Measurements from ENCODE around the gene INSR.

The INSR gene

DNA sequence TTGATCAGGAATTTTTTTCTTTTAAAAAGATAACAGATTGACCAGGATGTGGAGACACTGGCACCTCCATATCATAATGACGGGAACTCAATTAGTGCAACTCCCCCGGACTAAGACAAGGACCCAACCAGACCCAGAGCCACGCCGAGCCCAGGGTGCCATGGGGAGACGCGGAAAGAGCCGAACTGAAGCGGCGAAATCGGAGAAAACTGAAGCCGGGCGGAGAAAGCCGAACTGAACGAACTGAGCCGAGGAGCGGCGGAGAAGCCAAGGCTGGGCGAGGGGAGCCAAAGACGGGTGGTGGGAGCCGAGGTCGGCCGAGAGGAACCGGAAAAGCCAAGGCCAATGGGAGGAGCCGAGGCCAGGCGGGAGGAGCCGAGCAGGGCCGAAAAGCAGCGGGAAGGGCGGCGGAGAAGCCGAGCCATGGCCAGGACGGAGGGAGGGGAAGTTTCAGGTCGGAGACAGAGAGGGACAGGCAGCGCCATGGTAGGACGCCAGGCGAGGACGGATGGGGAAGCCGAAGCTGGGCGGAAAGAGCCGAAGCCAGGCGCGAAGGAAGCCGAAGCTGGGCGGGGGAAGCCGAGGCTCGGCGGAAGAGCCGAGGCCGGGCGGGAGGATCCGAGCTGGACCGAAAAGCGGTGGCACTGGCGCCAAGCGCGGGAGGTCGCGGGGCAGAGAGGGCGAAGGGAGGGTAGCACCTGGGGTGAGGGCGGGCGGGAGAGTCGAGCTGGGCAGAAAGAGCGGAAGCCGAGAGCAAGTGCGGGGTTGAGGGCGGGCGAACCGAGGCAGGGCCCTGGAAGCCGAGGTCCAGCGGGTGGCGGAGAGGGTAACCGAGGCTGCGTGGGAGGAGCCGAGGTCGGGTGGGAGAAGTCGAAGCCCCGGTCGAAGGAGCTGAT, 195.3 kb downstream of the INSR start:
- DNase-seq (ENCODE audit: low spot score) = peak; percentile 89

- DNase-seq (ENCODE audit: low spot score) = no peak
These were observed 196.1 kb downstream of the INSR start for GRCh38 chr19:7098096-7098495.

DNA sequence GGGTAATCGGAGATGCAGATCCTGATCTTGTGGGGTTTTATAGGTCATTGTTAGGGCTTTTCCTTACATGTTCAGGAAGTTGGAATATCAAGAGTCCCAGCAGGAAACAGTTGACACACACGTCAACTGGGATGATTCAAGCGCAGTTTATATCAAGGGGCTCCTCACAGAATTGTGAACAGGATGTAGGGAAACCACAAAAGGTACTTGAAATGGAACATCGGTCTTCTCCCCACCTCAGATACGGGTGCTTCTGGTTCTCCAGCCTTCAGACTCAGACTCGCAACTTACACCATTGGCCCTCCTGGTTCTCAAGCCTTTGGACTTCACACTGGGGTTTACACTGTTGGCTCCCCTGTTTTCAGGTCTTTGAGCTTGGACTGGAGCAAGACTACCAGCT, 205.2 kb downstream of the INSR start:
- no peak for DNase-seq (ENCODE audit: low spot score)

GRCh38 chr19:7083076-7083956, 210.9 kb downstream of the INSR start:
- no peak for DNase-seq (ENCODE audit: low spot score)

DNA sequence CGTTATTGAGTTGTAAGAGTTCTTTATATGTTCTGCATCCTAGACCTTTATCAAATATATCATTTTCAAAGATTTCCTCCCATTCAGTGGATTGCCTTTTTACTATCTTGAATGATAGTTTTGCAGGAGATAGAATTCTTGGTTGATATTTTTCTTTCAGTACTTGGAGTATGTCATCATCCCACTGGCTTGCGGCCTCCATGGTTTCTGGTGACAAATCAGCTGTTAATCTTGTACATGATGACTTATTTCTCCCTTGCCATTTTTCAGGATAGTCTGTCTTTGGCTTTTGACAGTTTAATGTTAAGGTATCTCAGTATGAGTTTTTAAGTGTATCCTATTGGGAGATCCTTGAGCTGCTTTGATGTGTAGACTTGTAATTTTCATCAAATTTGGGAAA, 216.2 kb downstream of the INSR start:
- DNase-seq (ENCODE audit: low spot score) = peak; percentile 28

GRCh38 chr19:7076151-7076550, 218.1 kb downstream of the INSR start:
- no peak for DNase-seq (ENCODE audit: low spot score)

- no peak for DNase-seq (ENCODE audit: low spot score)
These were observed 219.4 kb downstream of the INSR start for GRCh38 chr19:7074705-7075282.

GRCh38 chr19:7072541-7072940, 221.7 kb downstream of the INSR start:
- no peak for DNase-seq (ENCODE audit: low spot score)

DNA sequence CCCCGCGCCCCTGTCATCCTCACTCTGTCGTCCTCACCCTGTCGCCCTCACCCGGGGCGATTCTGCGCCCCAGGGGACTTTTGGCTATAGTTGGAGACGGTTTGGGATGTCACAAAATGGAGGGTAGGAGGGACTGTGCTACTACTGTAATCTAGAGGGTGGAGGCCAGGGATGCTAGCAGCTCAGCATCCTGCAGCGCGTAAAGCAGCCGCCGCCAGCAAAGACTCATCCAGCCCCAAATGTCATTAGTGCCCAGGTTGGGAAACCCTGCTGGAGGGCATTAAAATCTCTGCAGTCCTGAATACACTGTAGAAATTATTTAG, 224.3 kb downstream of the INSR start:
- peak; percentile 52 for DNase-seq (ENCODE audit: low spot score)

DNA sequence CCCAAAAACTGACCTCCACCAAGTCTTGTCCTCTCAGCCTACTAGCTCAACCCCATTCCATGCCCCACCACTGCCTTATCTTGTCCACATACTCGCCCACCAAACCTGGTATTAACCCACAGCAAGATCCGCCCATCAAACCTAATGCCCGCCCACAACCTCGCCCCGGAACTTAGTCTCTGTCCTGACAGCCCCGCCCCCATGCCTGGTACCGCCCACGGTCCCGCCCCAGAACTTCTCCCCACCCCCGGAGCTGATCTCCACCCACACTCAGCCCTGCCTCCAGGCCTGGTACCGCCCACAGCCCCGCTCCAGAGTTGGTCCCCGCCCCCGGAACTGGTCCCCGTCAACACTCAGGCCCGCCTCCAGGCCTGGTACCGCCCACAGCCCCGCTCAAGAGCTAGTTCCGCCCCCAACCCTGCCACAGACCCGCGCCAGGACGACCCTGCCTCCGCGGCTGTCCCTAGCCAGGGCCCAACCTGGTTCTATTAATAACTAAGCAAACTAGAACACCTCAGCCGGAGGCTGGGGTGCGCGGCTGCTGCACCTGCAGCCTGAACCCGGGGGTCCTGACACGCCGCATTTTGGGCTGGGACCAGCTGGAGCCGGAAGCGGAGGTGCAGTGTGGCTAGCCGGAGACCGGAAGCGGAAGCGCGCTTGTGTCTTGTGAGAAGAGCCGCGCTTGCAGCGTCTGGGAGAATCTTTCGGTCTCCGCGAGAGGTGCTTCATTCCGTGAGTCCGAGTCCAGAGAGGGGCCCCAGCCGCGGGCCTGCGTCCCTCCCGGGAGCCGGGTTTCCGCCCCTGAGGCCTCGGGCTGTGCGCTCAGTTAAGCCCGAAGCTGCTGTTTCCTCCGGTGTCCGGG, 224.9 kb downstream of the INSR start, which contains the start of gene ZNF557:
Gene ZNF557 (plus strand): TSS at position 662 of the 862 bp plus-strand sequence. CDS start 5,372 bp downstream, outside the sequence.
- DNase-seq (ENCODE audit: low spot score) = peak; percentile 95

- DNase-seq (ENCODE audit: low spot score) = no peak
These were observed 225.6 kb downstream of the INSR start for GRCh38 chr19:7068599-7068998.

GRCh38 chr19:7067716-7068115, 226.5 kb downstream of the INSR start:
- no peak for DNase-seq (ENCODE audit: low spot score)

DNA sequence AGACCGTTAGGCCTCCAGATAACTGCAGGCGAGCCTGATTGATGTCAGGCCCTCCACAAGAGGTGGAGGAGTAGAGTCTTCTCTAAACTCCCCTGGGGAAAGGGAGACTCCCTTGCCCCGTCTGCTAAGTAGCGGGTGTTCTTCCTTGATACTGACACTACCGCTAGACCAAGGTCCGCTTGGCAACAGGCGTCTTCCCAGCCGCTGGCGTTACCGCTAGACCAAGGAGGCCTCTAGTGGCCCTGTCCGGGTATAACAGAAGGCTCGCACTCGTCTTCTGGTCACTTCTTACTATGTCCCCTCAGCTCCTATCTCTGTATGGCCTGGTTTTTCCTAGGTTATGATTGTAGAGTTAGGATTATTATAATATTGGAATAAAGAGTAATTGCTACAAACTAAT, 227.1 kb downstream of the INSR start:
- DNase-seq (ENCODE audit: low spot score) = peak; percentile 37

- no peak for DNase-seq (ENCODE audit: low spot score)
These were observed 230.3 kb downstream of the INSR start for GRCh38 chr19:7063764-7064418.

DNA sequence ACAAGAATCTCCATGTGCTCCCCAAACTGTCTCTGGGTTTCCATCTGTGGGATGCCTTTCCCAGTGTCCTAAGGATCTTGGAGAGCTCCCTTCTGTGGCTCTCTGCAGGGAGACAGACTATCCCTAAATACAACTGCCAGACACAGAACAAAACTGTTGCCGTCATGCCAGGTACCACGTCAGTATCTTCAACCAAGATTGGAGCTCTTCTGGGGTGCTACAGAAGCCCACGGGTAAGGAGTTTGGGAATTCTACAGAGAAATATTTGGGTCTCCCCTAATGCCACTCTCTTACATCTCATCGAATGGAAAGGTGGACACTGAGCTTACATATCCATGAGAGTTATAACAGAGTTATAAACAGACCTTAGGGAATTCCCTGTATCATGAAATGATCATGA, 230.9 kb downstream of the INSR start:
- DNase-seq (ENCODE audit: low spot score) = no peak
